Thoracic aorta (tissue), 2 donors: ENCODE data around the gene PDE6D. TPM values are rescaled to one million over a fixed set of nuclear protein-coding genes. Genes with fewer than 3 reads are reported as not detected.

Experiments
- ATAC-seq: fragments of 150-250 bp; one replicate; pipeline ENCODE4 v1.8.0; 2017; ENCODE audit warnings: low read depth; ENCODE audit not compliant: insufficient number of reproducible peaks, low FRiP score
- DNase-seq: peaks from one replicate; pipeline ENCODE4 v3.0.0-alpha.2; 2020; ENCODE audit warnings: low spot score
- H3K27ac ChIP-seq, 2 donors: fragments of 200-600 bp; sonication (generic); 1 replicate in 1 of 2; 2 replicates in 1 of 2; pipeline ENCODE4 v1.5.1; 2016; ENCODE audit warnings: mild to moderate bottlenecking in 2 of 2, moderate library complexity in 2 of 2
- H3K27me3 ChIP-seq: fragments of 200-600 bp; sonication (generic); replicated peaks from 2 replicates; pipeline ENCODE4 v1.6.0; 2016; ENCODE audit warnings: mild to moderate bottlenecking; ENCODE audit not compliant: insufficient read depth
- H3K36me3 ChIP-seq: fragments of 200-600 bp; sonication (generic); one replicate; pipeline ENCODE4 v1.5.1; 2016
- H3K4me1 ChIP-seq, 2 donors: fragments of 200-600 bp; sonication (generic); 1 replicate in 1 of 2; 2 replicates in 1 of 2; pipeline versions ENCODE4 v1.5.1 to v1.6.0; 2016; ENCODE audit warnings: low read depth in 2 of 2, mild to moderate bottlenecking in 1 of 2; ENCODE audit not compliant: control insufficient read depth in 1 of 2
- H3K4me3 ChIP-seq: fragments of 200-600 bp; sonication (generic); 2 replicates; pipeline ENCODE4 v1.5.1; 2016; ENCODE audit warnings: mild to moderate bottlenecking
- H3K9me3 ChIP-seq: fragments of 200-600 bp; sonication (generic); 2 replicates; pipeline ENCODE4 v1.5.1; 2016
- total RNA-seq, 2 donors: library from RNA; depleted of rRNA; stranded (reverse); fragments of >200 nt; gene quantifications; one replicate each; pipeline versions ENCODE4 v1.1.0 to v1.2.3, GENCODE V29; 2016
- TF ChIP-seq, protein P1 (sequence below): fragments of 200-600 bp; sonication (generic); IDR thresholded peaks from one replicate; pipeline ENCODE4 v1.5.1; 2019; ENCODE audit warnings: antibody characterized with exemption

PDE6D gene
- total RNA-seq, 2 donors from 2014 or later, result 24.9 to 30.2 TPM

DNA sequence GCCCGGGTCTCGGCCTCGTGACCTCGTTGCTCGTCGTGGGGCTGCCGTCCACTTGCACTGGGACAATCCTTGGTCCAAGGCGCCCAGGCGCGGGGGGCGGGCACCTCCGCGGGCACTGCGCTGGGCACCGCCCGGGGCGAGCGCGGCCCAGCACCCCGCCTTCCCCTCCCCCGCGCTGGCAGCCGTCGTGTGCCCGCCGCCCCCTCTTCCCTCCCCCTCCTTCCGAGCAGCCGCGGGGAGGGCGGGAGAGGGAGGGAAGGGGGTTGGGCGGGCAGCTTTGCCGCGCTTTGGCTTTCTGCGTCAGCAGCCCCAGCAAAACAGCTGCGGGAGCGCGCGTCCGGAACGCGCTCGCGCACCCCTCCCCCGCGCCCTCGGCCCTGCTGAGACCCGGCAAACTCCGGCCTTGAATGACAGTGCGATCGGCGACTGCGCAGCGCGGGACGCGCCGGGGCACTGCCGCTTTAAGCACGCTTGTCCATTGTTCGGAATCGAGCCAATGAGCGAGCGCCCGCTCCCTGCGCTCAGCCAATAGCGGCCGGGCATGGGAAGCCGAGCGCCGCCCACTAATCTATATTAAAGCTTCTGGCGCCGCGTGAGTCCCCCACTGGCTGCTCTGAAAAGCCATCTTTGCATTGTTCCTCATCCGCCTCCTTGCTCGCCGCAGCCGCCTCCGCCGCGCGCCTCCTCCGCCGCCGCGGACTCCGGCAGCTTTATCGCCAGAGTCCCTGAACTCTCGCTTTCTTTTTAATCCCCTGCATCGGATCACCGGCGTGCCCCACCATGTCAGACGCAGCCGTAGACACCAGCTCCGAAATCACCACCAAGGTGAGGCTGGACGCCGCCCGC lies 72.9 kb downstream of the PDE6D start, which contains the start of gene PTMA:
Gene PTMA (plus strand): TSS at position 599 of the 846 bp plus-strand sequence. CDS start 182 bp downstream, at position 781.
- Histone ChIP-seq H3K4me1 (peaks cover 16 to 38% of the 10 kb centered on the region in 2 donors), H3K9me3 (no peaks in the 10 kb centered on the region), H3K36me3 (peaks cover 6% of the 10 kb centered on the region), H3K27ac (peak within 1 kb of the TSS; percentile 96 to 100), H3K4me3 (peak within 1 kb of the TSS; percentile 92), H3K27me3 (no peaks in the 10 kb centered on the region)
- peak; percentile 97 for DNase-seq
- TF ChIP-seq, protein P1, sequence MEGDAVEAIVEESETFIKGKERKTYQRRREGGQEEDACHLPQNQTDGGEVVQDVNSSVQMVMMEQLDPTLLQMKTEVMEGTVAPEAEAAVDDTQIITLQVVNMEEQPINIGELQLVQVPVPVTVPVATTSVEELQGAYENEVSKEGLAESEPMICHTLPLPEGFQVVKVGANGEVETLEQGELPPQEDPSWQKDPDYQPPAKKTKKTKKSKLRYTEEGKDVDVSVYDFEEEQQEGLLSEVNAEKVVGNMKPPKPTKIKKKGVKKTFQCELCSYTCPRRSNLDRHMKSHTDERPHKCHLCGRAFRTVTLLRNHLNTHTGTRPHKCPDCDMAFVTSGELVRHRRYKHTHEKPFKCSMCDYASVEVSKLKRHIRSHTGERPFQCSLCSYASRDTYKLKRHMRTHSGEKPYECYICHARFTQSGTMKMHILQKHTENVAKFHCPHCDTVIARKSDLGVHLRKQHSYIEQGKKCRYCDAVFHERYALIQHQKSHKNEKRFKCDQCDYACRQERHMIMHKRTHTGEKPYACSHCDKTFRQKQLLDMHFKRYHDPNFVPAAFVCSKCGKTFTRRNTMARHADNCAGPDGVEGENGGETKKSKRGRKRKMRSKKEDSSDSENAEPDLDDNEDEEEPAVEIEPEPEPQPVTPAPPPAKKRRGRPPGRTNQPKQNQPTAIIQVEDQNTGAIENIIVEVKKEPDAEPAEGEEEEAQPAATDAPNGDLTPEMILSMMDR, result no peak
- peak; percentile 55 for ATAC-seq

GRCh38 chr2:231707625-231707926 lies 73.5 kb downstream of the PDE6D start:
- DNase-seq (no peak), ATAC-seq (no peak)
- Histone ChIP-seq H3K4me3 (peak overlapping the region; percentile 92), H3K9me3 (no peaks in the 10 kb centered on the region), H3K27me3 (no peaks in the 10 kb centered on the region), H3K27ac (peak overlapping the region; percentile 96 to 100), H3K36me3 (peaks cover 6% of the 10 kb centered on the region), H3K4me1 (peaks cover 16 to 33% of the 10 kb centered on the region in 2 donors)
- TF ChIP-seq, protein P1, result no peak

DNA sequence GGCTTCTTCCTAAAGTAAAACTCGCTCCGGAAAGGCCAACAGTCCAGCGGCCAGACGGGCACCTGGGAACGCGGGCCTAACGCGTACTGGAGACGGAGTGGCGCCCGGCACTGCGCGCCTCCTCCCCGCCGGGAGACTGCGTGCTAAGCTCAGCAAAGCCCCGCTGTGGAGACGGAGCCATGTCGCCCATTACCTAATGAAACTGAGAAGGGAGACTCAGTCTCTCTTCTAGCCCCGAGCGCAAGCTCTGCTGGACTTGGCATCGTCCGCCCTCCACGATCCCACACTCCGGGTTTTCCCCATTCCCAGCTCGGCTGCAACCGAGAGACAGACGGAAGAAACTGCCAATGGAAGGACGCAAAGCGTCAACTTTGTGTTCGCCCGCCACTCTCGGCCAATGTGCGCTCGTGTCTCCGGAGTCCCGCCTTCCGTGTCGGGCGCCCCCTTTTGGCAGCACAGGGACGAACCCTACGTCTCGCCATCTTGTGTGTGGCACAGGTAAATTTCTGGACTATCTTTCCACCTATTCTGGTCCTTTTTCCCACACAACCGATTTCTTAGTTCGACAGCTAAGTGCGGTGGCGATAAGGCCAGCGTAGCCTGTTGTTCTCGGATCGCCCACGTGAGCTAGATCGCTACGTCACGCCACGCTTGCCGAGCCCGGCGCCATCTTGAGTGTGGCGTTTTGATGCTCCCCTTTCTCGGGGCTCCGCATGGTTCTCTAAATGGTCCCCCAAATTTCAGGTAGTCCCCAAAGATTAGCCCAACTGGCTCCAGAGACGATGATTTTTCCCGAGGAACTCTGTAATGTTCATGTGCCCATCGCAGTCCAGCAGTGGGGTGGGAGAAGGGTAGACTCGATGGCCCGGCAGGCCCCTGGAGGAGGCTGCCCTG lies 74.1 kb downstream of the PDE6D start:
- no peaks in the 10 kb centered on the region for H3K27me3 ChIP-seq
- H3K4me3 ChIP-seq, result peak overlapping the region; percentile 92
- H3K9me3 ChIP-seq, result no peaks in the 10 kb centered on the region
- ATAC-seq (peak; percentile 44), DNase-seq (peak; percentile 89)
- peaks cover 16 to 29% of the 10 kb centered on the region in 2 donors for H3K4me1 ChIP-seq
- peak overlapping the region; percentile 96 to 100 for H3K27ac ChIP-seq
- H3K36me3 ChIP-seq, result peaks cover 1% of the 10 kb centered on the region
- TF ChIP-seq, protein P1, result peak; percentile 51

GRCh38 chr2:231704017-231704416 lies 77.1 kb downstream of the PDE6D start:
- H3K4me1 ChIP-seq, result peaks cover 12 to 23% of the 10 kb centered on the region in 2 donors
- H3K27me3 ChIP-seq, result no peaks in the 10 kb centered on the region
- TF ChIP-seq, protein P1, result no peak
- no peak for DNase-seq
- H3K36me3 ChIP-seq, result no peaks in the 10 kb centered on the region
- ATAC-seq, result no peak
- no peak overlapping the region for H3K27ac ChIP-seq
- H3K4me3 ChIP-seq, result no peak overlapping the region
- no peaks in the 10 kb centered on the region for H3K9me3 ChIP-seq
